Motor neuron (in vitro differentiated cells): ENCODE results near the gene CARD8. TPM values are rescaled to one million over a fixed set of nuclear protein-coding genes. Genes with fewer than 3 reads are reported as not detected.
A peak's percentile ranks its signal among the peaks of the same experiment; 100 is the strongest.
"Not testable (repeated sequence)": the region's sequence is repeated elsewhere in the genome, so short reads cannot be mapped to it uniquely, and the experiment has no call there.

ENCODE experiments used
- ATAC-seq, 8 experiments: fragments of 200-7000 bp; cut with Tn5 transposase; replicated peaks in 6 of 8; 2 replicates each; pipeline ENCODE4 v1.8.0; 2021; ENCODE audit warnings: mild to moderate bottlenecking in 8 of 8, moderate library complexity in 8 of 8
- H3K27ac ChIP-seq, 2 donors: fragments of 250-450 bp; sonication (Bioruptor Pico); 2 replicates each; pipeline ENCODE4 v1.9.0; 2021; ENCODE audit warnings: antibody characterized with exemption in 2 of 2, mild to moderate bottlenecking in 2 of 2, moderate library complexity in 1 of 2
- H3K4me1 ChIP-seq, 2 donors: fragments of 250-450 bp; sonication (Bioruptor Pico); replicated peaks in 1 of 2; 2 replicates each; pipeline ENCODE4 v1.6.1; 2021; ENCODE audit warnings: antibody characterized with exemption in 2 of 2, mild to moderate bottlenecking in 2 of 2, moderate library complexity in 1 of 2
- H3K4me3 ChIP-seq, 5 donors: fragments of 250-450 bp; sonication (Bioruptor Pico); 2 replicates each; pipeline ENCODE4 v1.9.0; 2021; ENCODE audit warnings: antibody characterized with exemption in 5 of 5, mild to moderate bottlenecking in 5 of 5, moderate library complexity in 4 of 5
- WGBS, 10 experiments: fragments of 450-650 bp; shearing (Covaris generic); methylation state at CpG; one replicate each; pipeline ENCODE4 v1.0.0; 2022; 5-methylcytosine and 5-hydroxymethylcytosine counted together
- in situ Hi-C, 9 experiments: fragments of 400-800 bp; cut with MboI; loops; one replicate each; pipeline ENCODE4 v1.15.0; 2021; ENCODE audit warnings: low sequenced_read_pairs in 9 of 9, low pct_unique_long_range_greater_than_20kb in 2 of 9; ENCODE audit not compliant: unreplicated experiment in 9 of 9
- total RNA-seq, 8 experiments: library from RNA; unstranded; fragments of 300-600 nt; gene quantifications; 2 replicates each; pipeline versions ENCODE4 v1.2.3 to v1.2.4, GENCODE V29; 2022

CARD8 gene
- total RNA-seq, 8 experiments from 2014 or later, result 12.3 to 35.1 (median 16.8) TPM

- 0 to 4% (median 0%) methylated on average over 1 to 14 of the region's 45 CpGs; no CpG with 5 or more reads in 2 of the 10 experiments for WGBS, 10 experiments
- H3K27ac ChIP-seq, result no peak overlapping the region
These were observed 35.2 kb upstream of the CARD8 start for GRCh38 chr19:48290771-48291488.

GRCh38 chr19:48290401-48290770, 34.7 kb upstream of the CARD8 start:
- Histone ChIP-seq H3K4me3 (no peak overlapping the region), H3K27ac (no peak overlapping the region), H3K4me1 (no peaks in the 10 kb centered on the region)
- peak; percentile 31 to 80 (median 57) for ATAC-seq
- no CpG with 5 or more reads among the region's 10 CpGs for WGBS, 10 experiments
- in situ Hi-C loops, result loop anchor here in 2 of 9 experiments (25.0 kb wide), 1 partner anchor 297 kb away; no protein-coding TSS in a partner anchor

More at GRCh38 chr19:48290771-48291488, 35.2 kb upstream of the CARD8 start:
- Histone ChIP-seq H3K4me3 (peak overlapping the region; percentile 23 to 34 (median 30)), H3K4me1 (no peaks in the 10 kb centered on the region)
- peak; percentile 77 to 94 (median 87) for ATAC-seq
- in situ Hi-C loops, result loop anchor here in 2 of 9 experiments (25.0 kb wide), 1 partner anchor 296 kb away; no protein-coding TSS in a partner anchor

GRCh38 chr19:48287748-48288147, 32.0 kb upstream of the CARD8 start:
- Histone ChIP-seq H3K4me1 (no peaks in the 10 kb centered on the region), H3K27ac (no peak overlapping the region), H3K4me3 (no peak overlapping the region)
- no peak for ATAC-seq
- in situ Hi-C loops, result loop anchor here in 2 of 9 experiments (25.0 kb wide), 1 partner anchor 300 kb away; no protein-coding TSS in a partner anchor
- WGBS, 10 experiments, result 86 to 100% (median 96%) methylated on average over 1 to 3 of the region's 3 CpGs; no CpG with 5 or more reads in 3 of the 10 experiments

GRCh38 chr19:48284896-48285295, 29.2 kb upstream of the CARD8 start:
- ATAC-seq, result no peak

GRCh38 chr19:48283908-48284307, 28.2 kb upstream of the CARD8 start:
- Histone ChIP-seq H3K4me3 (no peak overlapping the region), H3K4me1 (no peaks in the 10 kb centered on the region), H3K27ac (no peak overlapping the region)
- no peak for ATAC-seq
- in situ Hi-C loops, result loop anchor here in 2 of 9 experiments (25.0 kb wide), 1 partner anchor 303 kb away; no protein-coding TSS in a partner anchor
- WGBS, 10 experiments, result 60 to 100% (median 95%) methylated on average over 1 to 4 of the region's 7 CpGs; no CpG with 5 or more reads in 3 of the 10 experiments

More at GRCh38 chr19:48284896-48285295, 29.2 kb upstream of the CARD8 start:
- WGBS, 10 experiments, result 64 to 100% (median 97%) methylated on average over 1 to 4 of the region's 4 CpGs; no CpG with 5 or more reads in 2 of the 10 experiments
- in situ Hi-C loops, result loop anchor here in 2 of 9 experiments (25.0 kb wide), 1 partner anchor 302 kb away; no protein-coding TSS in a partner anchor
- no peak overlapping the region for H3K4me3 ChIP-seq
- H3K4me1 ChIP-seq, result no peaks in the 10 kb centered on the region
- no peak overlapping the region for H3K27ac ChIP-seq

- no peak for ATAC-seq
- Histone ChIP-seq H3K4me1 (no peaks in the 10 kb centered on the region), H3K4me3 (no peak overlapping the region), H3K27ac (no peak overlapping the region)
- WGBS, 10 experiments, result 70 to 94% methylated on average over 2 to 7 of the region's 9 CpGs; no CpG with 5 or more reads in 8 of the 10 experiments
- in situ Hi-C loops, result loop anchor here in 3 of 9 experiments (10.0 to 25.0 kb wide), 2 partner anchors 305 to 308 kb away; no protein-coding TSS in a partner anchor
These were observed 24.0 kb upstream of the CARD8 start for GRCh38 chr19:48279747-48280146.

- WGBS, 10 experiments, result 50 to 94% (median 80%) methylated on average over 1 to 3 of the region's 6 CpGs; no CpG with 5 or more reads in 6 of the 10 experiments
These were observed 19.2 kb upstream of the CARD8 start for GRCh38 chr19:48274938-48275337.

GRCh38 chr19:48274173-48274572, 18.5 kb upstream of the CARD8 start:
- in situ Hi-C loops, result loop anchor here in 6 of 9 experiments (10.0 to 25.0 kb wide), 3 partner anchors 311 to 313 kb away; no protein-coding TSS in a partner anchor
- no peak for ATAC-seq
- 29 to 100% (median 62%) methylated on average over 1 to 3 of the region's 3 CpGs; no CpG with 5 or more reads in 2 of the 10 experiments for WGBS, 10 experiments
- H3K4me3 ChIP-seq, result no peak overlapping the region
- H3K4me1 ChIP-seq, result peaks cover 0 to 4% of the 10 kb centered on the region in 2 donors
- no peak overlapping the region for H3K27ac ChIP-seq

More at GRCh38 chr19:48274938-48275337, 19.2 kb upstream of the CARD8 start:
- Histone ChIP-seq H3K27ac (no peak overlapping the region), H3K4me3 (no peak overlapping the region), H3K4me1 (peaks cover 0 to 4% of the 10 kb centered on the region in 2 donors)
- in situ Hi-C loops, result loop anchor here in 7 of 9 experiments (10.0 to 25.0 kb wide), 3 partner anchors 310 to 313 kb away; no protein-coding TSS in a partner anchor
- ATAC-seq, result no peak

- WGBS, 10 experiments, result 0 to 38% (median 8%) methylated on average over 1 to 9 of the region's 40 CpGs; no CpG with 5 or more reads in 3 of the 10 experiments
These were observed 15.9 kb upstream of the CARD8 start for GRCh38 chr19:48271531-48272151.

GRCh38 chr19:48269617-48270026, 13.9 kb upstream of the CARD8 start:
- not testable (repeated sequence) for H3K4me1 ChIP-seq, H3K4me3 ChIP-seq, ATAC-seq, H3K27ac ChIP-seq
- in situ Hi-C loops, result loop anchor here in 6 of 9 experiments (10.0 to 25.0 kb wide), 3 partner anchors 307 to 318 kb away; no protein-coding TSS in a partner anchor
- WGBS, 10 experiments, result 0 to 100% (median 96%) methylated on average over 1 to 5 of the region's 6 CpGs; no CpG with 5 or more reads in 3 of the 10 experiments

More at GRCh38 chr19:48271531-48272151, 15.9 kb upstream of the CARD8 start:
- Histone ChIP-seq H3K4me1 (peaks cover 0 to 4% of the 10 kb centered on the region in 2 donors), H3K4me3 (peak overlapping the region; percentile 42 to 73 (median 49)), H3K27ac (peak overlapping the region; percentile 26 to 76)
- ATAC-seq, result peak; percentile 60 to 80 (median 78)
- in situ Hi-C loops, result loop anchor here in 6 of 9 experiments (10.0 to 25.0 kb wide), 3 partner anchors 309 to 316 kb away; no protein-coding TSS in a partner anchor

GRCh38 chr19:48265326-48265725, 9.6 kb upstream of the CARD8 start:
- H3K4me3 ChIP-seq, H3K4me1 ChIP-seq, H3K27ac ChIP-seq, ATAC-seq: not testable (repeated sequence)
- 40 to 70% (median 57%) methylated on average over 2 to 8 of the region's 8 CpGs; no CpG with 5 or more reads in 2 of the 10 experiments for WGBS, 10 experiments
- in situ Hi-C loops, result loop anchor here in 5 of 9 experiments (25.0 kb wide), 2 partner anchors 303 to 322 kb away; no protein-coding TSS in a partner anchor

- not testable (repeated sequence) for ATAC-seq, H3K4me1 ChIP-seq, H3K27ac ChIP-seq
- in situ Hi-C loops, result loop anchor here in 5 of 9 experiments (25.0 kb wide), 2 partner anchors 298 to 327 kb away; no protein-coding TSS in a partner anchor
- peak overlapping the region in 1 of 5 donors; percentile 47 for H3K4me3 ChIP-seq
- WGBS, 10 experiments, result 7 to 100% (median 52%) methylated on average over 1 to 8 of the region's 8 CpGs; no CpG with 5 or more reads in 1 of the 10 experiments
These were observed 4.6 kb upstream of the CARD8 start for GRCh38 chr19:48260359-48260714.
